SK-N-SH treated with all-trans-retinoic acid at 6 μM for 48 hours (cell line): ENCODE data around the gene CCDC137.

ENCODE experiments used
- ATAC-seq: fragments of 200-7000 bp; cut with Tn5 transposase; 3 replicates; pipeline ENCODE4 v1.9.1; 2020; ENCODE audit warnings: mild to moderate bottlenecking, moderate library complexity
- ARNTL ChIP-seq: fragments of 450-650 bp; formaldehyde crosslinking; IDR thresholded peaks from 2 replicates; pipeline ENCODE4 v1.5.0; 2020; ENCODE audit warnings: low read depth, mild to moderate bottlenecking, moderate library complexity, borderline replicate concordance
- ESRRG ChIP-seq: fragments of 250-450 bp; sonication (Bioruptor Pico); IDR thresholded peaks from 2 replicates; pipeline ENCODE4 v1.6.1; 2021; ENCODE audit warnings: mild to moderate bottlenecking

CCDC137 gene

DNA sequence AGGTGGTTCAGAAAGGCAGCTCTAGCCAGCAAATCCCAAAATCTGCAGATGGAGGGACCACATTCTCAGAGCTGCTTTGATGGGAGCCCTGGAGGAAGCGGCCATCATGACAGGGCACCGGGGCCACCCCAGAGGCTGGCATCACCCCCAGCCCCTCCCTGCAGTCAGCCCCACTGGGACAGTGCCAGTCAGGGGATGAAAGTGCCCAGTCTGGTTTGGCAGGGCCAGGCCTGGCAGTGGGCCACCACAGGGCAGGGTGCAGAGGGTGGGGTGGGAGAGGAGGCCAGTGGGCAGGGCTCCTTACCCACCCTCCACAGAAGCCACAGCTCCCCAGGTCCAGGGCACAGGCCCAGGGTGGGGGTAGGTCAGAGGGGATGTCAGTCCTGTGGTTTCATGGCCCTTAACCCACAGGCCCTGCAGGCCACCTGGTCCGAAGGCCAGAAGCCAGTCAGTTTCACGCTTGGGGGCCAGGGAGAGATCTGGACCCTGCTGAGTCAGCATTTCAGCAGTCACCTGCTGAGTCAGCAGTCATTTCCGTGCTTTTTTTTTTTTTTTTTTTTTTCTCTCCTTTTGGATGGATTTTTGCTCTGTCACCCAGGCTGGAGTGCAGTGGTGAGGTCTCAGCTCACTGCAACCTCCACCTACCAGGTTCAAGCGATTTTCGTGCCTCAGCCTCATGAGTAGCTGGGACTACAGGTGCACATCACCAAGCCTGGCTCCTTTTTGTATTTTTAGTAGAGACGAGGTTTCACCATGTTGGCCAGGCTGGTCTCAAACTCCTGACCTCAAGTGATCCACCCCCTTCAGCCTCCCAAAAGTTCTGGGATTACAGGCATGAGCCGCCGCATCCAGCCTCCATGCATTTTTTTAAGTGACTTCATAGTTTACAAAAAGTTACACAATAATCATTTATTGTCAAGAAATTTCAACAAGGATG, 55.9 kb downstream of the CCDC137 start:
- TF ChIP-seq ARNTL, result no peak
- 0 out of 2 replicates have a peak, but pooled peaks have one; percentile 42 for TF ChIP-seq ESRRG (CRISPR knock-in tag)

More for the DNA sequence above, 55.9 kb downstream of the CCDC137 start:
- ATAC-seq, result peak; percentile 20
